Measurements from ENCODE around the gene PVR. TPM values are rescaled to one million over a fixed set of nuclear protein-coding genes. Genes with fewer than 3 reads are reported as not detected.
A peak's percentile ranks its signal among the peaks of the same experiment; 100 is the strongest.

Gene PVR
- total RNA-seq, 1 experiment from 2014 or later, result 47.7 TPM

DNA sequence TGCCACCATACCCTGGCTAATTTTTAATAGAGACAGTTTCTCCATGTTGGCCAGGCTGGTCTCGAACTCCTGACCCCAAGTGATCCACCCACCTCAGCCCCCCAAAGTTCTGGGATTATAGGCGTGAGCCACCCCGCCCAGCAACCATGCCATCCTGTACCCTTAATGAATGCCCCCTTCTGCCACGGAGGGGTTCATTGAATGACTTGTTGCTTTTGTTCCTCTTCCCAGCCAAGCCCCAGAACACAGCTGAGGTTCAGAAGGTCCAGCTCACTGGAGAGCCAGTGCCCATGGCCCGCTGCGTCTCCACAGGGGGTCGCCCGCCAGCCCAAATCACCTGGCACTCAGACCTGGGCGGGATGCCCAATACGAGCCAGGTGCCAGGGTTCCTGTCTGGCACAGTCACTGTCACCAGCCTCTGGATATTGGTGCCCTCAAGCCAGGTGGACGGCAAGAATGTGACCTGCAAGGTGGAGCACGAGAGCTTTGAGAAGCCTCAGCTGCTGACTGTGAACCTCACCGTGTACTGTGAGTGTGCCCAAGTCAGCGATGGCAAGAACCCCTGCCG is 6.0 kb downstream of the PVR start:
- no TSS peak for BruUV-seq (replicated peaks)
- no peak for DNase-seq (ENCODE audit: low read depth, low spot score)
- CTCF ChIA-PET, result no interaction called here
- no peaks in the 10 kb centered on the region for H3K27me3 ChIP-seq (ENCODE audit: control insufficient read depth, insufficient read depth, low read length)
- no peak for TF ChIP-seq POLR2AphosphoS5 (IDR thresholded peaks at IDR 0.05; ENCODE audit: low read depth, low read length)
- H3K27ac ChIP-seq (ENCODE audit: low read length), result no peak overlapping the region
- in situ Hi-C loops (cut with HindIII; ENCODE audit: low pct_unique_long_range_greater_than_20kb, low sequenced_read_pairs), result no loop called here
- ATAC-seq, result no peak
- POLR2A ChIA-PET, result no interaction called here
- H3K9me3 ChIP-seq (ENCODE audit: control insufficient read depth, insufficient read depth, low read depth, low read length), result no peaks in the 10 kb centered on the region
- H3K36me3 ChIP-seq (ENCODE audit: control insufficient read depth, insufficient read depth, low read length), result no peaks in the 10 kb centered on the region; the same call in 1 of the 2 replicates
- intact Hi-C loops (cut with micrococcal nuclease; ENCODE audit: unreplicated experiment), result no loop called here
- no peak overlapping the region for H3K4me3 ChIP-seq (ENCODE audit: low read depth in 2 of 2, low read length in 2 of 2)
- H3K4me1 ChIP-seq (ENCODE audit: control insufficient read depth, insufficient read depth, low read length), result no peaks in the 10 kb centered on the region

DNA sequence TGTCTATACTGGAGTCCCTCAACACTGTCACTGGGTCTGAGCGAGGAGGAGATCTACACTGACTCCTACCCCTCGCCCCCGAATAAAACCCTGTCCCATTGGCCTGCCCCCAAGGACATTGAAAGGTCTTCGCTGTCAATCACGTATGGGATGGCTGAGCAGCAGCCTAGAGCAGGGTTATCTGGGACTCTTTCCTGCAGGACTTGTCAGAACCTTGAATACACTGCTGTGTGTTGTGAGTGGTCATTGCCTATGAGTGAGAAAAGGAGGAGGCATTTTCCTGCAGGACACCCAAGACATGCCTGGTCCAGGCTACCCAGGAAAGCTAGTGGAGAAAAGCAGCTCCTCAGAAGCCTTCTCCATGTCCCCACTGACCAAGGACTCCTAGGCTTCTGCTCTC is 9.6 kb downstream of the PVR start:
- BruUV-seq (replicated peaks), result no TSS peak
- H3K36me3 ChIP-seq (ENCODE audit: control insufficient read depth, insufficient read depth, low read length), result no peaks in the 10 kb centered on the region
- no peaks in the 10 kb centered on the region for H3K4me1 ChIP-seq (ENCODE audit: control insufficient read depth, insufficient read depth, low read length)
- POLR2A ChIA-PET, result no interaction called here
- DNase-seq (ENCODE audit: low read depth, low spot score), result no peak
- no peak overlapping the region for H3K27ac ChIP-seq (ENCODE audit: low read length)
- intact Hi-C loops (cut with micrococcal nuclease; ENCODE audit: unreplicated experiment) (no loop called here), in situ Hi-C loops (cut with HindIII; ENCODE audit: low pct_unique_long_range_greater_than_20kb, low sequenced_read_pairs) (no loop called here)
- TF ChIP-seq SIN3A (IDR thresholded peaks at IDR 0.05; ENCODE audit: borderline replicate concordance, insufficient read depth, low read depth, low read length) (no peak), TCF7L2 (IDR thresholded peaks at IDR 0.05; ENCODE audit: low read depth, low read length) (no peak)
- TF ChIP-seq, protein P1, sequence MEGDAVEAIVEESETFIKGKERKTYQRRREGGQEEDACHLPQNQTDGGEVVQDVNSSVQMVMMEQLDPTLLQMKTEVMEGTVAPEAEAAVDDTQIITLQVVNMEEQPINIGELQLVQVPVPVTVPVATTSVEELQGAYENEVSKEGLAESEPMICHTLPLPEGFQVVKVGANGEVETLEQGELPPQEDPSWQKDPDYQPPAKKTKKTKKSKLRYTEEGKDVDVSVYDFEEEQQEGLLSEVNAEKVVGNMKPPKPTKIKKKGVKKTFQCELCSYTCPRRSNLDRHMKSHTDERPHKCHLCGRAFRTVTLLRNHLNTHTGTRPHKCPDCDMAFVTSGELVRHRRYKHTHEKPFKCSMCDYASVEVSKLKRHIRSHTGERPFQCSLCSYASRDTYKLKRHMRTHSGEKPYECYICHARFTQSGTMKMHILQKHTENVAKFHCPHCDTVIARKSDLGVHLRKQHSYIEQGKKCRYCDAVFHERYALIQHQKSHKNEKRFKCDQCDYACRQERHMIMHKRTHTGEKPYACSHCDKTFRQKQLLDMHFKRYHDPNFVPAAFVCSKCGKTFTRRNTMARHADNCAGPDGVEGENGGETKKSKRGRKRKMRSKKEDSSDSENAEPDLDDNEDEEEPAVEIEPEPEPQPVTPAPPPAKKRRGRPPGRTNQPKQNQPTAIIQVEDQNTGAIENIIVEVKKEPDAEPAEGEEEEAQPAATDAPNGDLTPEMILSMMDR (IDR thresholded peaks at IDR 0.05), result no peak
- no peak for ATAC-seq
- H3K27me3 ChIP-seq (ENCODE audit: control insufficient read depth, insufficient read depth, low read length), result no peaks in the 10 kb centered on the region
- H3K4me3 ChIP-seq (ENCODE audit: low read depth in 2 of 2, low read length in 2 of 2), result no peak overlapping the region
- CTCF ChIA-PET, result no interaction called here
- H3K9me3 ChIP-seq (ENCODE audit: control insufficient read depth, insufficient read depth, low read depth, low read length), result no peaks in the 10 kb centered on the region

DNA sequence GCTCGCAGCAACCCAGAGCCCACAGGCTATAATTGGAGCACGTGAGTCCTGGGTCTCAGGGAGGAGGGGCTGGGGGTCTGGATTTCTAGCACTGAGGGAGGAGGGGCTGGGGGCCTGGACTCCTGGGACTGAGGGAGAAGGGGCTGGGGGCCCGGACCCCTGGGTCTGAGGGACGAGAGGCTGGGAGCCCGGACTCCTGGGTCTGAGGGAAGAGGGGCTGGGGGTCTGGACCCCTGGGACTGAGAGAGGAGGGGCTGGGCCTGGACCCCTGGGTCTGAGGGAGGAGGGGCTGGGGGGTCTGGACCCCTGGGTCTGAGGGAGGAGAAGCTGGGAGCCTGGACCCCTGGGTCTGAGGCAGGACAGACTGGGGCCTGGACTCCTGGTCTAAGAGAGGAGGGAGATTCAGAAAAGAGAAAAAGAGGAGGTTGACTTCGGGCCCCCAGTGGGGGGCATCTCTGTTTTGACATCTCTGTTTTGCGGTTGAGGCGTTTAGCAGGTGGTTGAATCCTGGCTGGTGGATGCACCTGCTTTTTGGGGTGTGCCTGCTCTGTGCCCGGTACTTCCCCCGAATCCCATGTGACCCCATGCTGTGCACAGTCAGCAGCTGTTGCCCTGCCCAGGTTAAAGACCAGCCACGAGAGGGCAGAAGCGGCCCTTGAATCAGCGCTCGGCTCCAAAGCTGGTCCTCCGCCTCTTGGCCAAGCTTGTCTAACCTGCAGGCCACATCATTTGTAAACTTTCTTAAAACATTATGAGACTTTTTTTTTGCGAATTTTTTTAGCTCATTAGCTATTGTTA is 10.5 kb downstream of the PVR start:
- Histone ChIP-seq H3K27me3 (ENCODE audit: control insufficient read depth, insufficient read depth, low read length) (no peaks in the 10 kb centered on the region), H3K36me3 (ENCODE audit: control insufficient read depth, insufficient read depth, low read length) (no peaks in the 10 kb centered on the region), H3K4me3 (ENCODE audit: low read depth in 2 of 2, low read length in 2 of 2) (no peak overlapping the region), H3K4me1 (ENCODE audit: control insufficient read depth, insufficient read depth, low read length) (no peaks in the 10 kb centered on the region), H3K27ac (ENCODE audit: low read length) (no peak overlapping the region), H3K9me3 (ENCODE audit: control insufficient read depth, insufficient read depth, low read depth, low read length) (no peaks in the 10 kb centered on the region)
- in situ Hi-C loops (cut with HindIII; ENCODE audit: low pct_unique_long_range_greater_than_20kb, low sequenced_read_pairs) (no loop called here), intact Hi-C loops (cut with micrococcal nuclease; ENCODE audit: unreplicated experiment) (no loop called here)
- no TSS peak for BruUV-seq (replicated peaks)
- ChIA-PET POLR2A (interaction anchor here (0.7 kb wide), 1 partner anchor 23 kb away, joined by 3 read pairs; no protein-coding TSS in a partner anchor), CTCF (interaction anchor here (0.5 to 1.1 kb wide), 3 partner anchors 77 to 190 kb away, joined by 3 to 6 read pairs (median 3); no protein-coding TSS in a partner anchor)
- DNase-seq (ENCODE audit: low read depth, low spot score) (no peak), ATAC-seq (peak; percentile 80)
- TF ChIP-seq POLR2AphosphoS5 (IDR thresholded peaks at IDR 0.05; ENCODE audit: low read depth, low read length), result no peak
- no peak for TF ChIP-seq TCF7L2 (IDR thresholded peaks at IDR 0.05; ENCODE audit: low read depth, low read length)
- TF ChIP-seq, protein P2, sequence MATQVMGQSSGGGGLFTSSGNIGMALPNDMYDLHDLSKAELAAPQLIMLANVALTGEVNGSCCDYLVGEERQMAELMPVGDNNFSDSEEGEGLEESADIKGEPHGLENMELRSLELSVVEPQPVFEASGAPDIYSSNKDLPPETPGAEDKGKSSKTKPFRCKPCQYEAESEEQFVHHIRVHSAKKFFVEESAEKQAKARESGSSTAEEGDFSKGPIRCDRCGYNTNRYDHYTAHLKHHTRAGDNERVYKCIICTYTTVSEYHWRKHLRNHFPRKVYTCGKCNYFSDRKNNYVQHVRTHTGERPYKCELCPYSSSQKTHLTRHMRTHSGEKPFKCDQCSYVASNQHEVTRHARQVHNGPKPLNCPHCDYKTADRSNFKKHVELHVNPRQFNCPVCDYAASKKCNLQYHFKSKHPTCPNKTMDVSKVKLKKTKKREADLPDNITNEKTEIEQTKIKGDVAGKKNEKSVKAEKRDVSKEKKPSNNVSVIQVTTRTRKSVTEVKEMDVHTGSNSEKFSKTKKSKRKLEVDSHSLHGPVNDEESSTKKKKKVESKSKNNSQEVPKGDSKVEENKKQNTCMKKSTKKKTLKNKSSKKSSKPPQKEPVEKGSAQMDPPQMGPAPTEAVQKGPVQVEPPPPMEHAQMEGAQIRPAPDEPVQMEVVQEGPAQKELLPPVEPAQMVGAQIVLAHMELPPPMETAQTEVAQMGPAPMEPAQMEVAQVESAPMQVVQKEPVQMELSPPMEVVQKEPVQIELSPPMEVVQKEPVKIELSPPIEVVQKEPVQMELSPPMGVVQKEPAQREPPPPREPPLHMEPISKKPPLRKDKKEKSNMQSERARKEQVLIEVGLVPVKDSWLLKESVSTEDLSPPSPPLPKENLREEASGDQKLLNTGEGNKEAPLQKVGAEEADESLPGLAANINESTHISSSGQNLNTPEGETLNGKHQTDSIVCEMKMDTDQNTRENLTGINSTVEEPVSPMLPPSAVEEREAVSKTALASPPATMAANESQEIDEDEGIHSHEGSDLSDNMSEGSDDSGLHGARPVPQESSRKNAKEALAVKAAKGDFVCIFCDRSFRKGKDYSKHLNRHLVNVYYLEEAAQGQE (IDR thresholded peaks at IDR 0.05; ENCODE audit: insufficient read depth in 1 of 2, low read depth in 2 of 2, low read length in 1 of 2), result no peak
- TF ChIP-seq SIN3A (IDR thresholded peaks at IDR 0.05; ENCODE audit: borderline replicate concordance, insufficient read depth, low read depth, low read length), result no peak
- TF ChIP-seq, protein P1 (IDR thresholded peaks at IDR 0.05), result peak; percentile 77

Measured in Panc1 (cell line).